Fibroblast of lung (primary cell): ENCODE results near the gene GALR1.

Source experiments
- CTCF ChIP-seq, 2 donors: IDR thresholded peaks in 1 of 2; conservative IDR thresholded peaks in 1 of 2; 1 replicate in 1 of 2; 2 replicates in 1 of 2; pipeline ENCODE4 v1.5.1; 2011 to 2012; ENCODE audit warnings: low read length in 2 of 2, control low read depth in 1 of 2, inconsistent platforms in 1 of 2, low read depth in 1 of 2, mild to moderate bottlenecking in 1 of 2
- EZH2 ChIP-seq: IDR thresholded peaks from 2 replicates; pipeline ENCODE4 v1.5.1; 2012; ENCODE audit warnings: low read length, control low read depth, mild to moderate bottlenecking; ENCODE audit errors: missing control alignments

DNA sequence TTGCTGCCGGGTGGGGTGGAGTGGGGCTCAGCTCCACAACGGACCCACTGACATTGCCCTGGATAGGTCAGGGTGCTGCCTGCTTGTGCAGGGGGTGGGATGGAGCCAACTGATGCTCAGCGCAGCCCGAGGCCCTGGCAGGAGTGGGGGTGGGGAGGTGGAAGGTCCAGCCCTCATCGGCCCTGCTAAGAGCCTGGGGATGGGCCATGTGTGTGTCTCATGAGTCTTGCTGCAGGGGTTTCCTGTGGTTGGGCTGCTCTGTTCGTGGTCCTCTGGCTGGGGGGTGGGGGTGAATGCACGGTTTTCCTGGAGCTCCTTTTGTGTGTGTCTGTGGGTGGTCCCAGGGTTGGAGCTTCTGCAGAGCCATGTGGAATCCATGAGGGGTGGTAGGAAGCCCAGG is 39.4 kb upstream of the GALR1 start:
- TF ChIP-seq CTCF (conservative IDR thresholded peaks at IDR 0.05 in 1 of 2, IDR thresholded peaks at IDR 0.05 in 1 of 2; ENCODE audit: low read depth in 1 of 2, low read length in 2 of 2) (no peak), EZH2 (no peak)
